Middle frontal gyrus (tissue), 1 donor: ENCODE results near the gene VANGL2.

Experiments
- DNase-seq: peaks from one replicate; pipeline ENCODE4 v3.0.0-alpha.2; 2015; ENCODE audit warnings: low spot score; ENCODE audit errors: extremely low spot score

The VANGL2 gene

GRCh38 chr1:160405331-160405877, 5.0 kb downstream of the VANGL2 start:
- no peak for DNase-seq

GRCh38 chr1:160406131-160406968, 6.0 kb downstream of the VANGL2 start:
- DNase-seq = no peak

GRCh38 chr1:160407839-160408801, 7.8 kb downstream of the VANGL2 start:
- no peak for DNase-seq

- no peak for DNase-seq
Observed at GRCh38 chr1:160408864-160409263, 8.5 kb downstream of the VANGL2 start.

GRCh38 chr1:160409486-160409885, 9.1 kb downstream of the VANGL2 start:
- no peak for DNase-seq

GRCh38 chr1:160410406-160411005, 10.1 kb downstream of the VANGL2 start:
- DNase-seq = no peak

- DNase-seq = no peak
Observed at GRCh38 chr1:160411271-160412027, 11.1 kb downstream of the VANGL2 start.

GRCh38 chr1:160412028-160412362, 11.6 kb downstream of the VANGL2 start:
- DNase-seq = no peak

GRCh38 chr1:160413716-160414115, 13.4 kb downstream of the VANGL2 start:
- no peak for DNase-seq

GRCh38 chr1:160414881-160415280, 14.5 kb downstream of the VANGL2 start:
- no peak for DNase-seq

GRCh38 chr1:160415696-160416290, 15.4 kb downstream of the VANGL2 start:
- no peak for DNase-seq

- no peak for DNase-seq
Observed at GRCh38 chr1:160416369-160416768, 16.0 kb downstream of the VANGL2 start.

GRCh38 chr1:160418483-160418882, 18.1 kb downstream of the VANGL2 start:
- DNase-seq = no peak

- DNase-seq = no peak
Observed at GRCh38 chr1:160419150-160419837, 18.9 kb downstream of the VANGL2 start.

- no peak for DNase-seq
Observed at GRCh38 chr1:160419838-160420169, 19.4 kb downstream of the VANGL2 start.

GRCh38 chr1:160420881-160421842, 20.8 kb downstream of the VANGL2 start:
- no peak for DNase-seq

- DNase-seq = no peak
Observed at GRCh38 chr1:160421881-160422280, 21.5 kb downstream of the VANGL2 start.

- no peak for DNase-seq
Observed at GRCh38 chr1:160423966-160424365, 23.6 kb downstream of the VANGL2 start.

- DNase-seq = no peak
Observed at GRCh38 chr1:160425847-160426246, 25.5 kb downstream of the VANGL2 start.
